ENCODE data around the gene KIF18B. TPM values are rescaled to one million over a fixed set of nuclear protein-coding genes. Genes with fewer than 3 reads are reported as not detected.
A peak's percentile ranks its signal among the peaks of the same experiment; 100 is the strongest.

Gene KIF18B
- polyA plus RNA-seq, 4 donors: 7.3 to 20.8 (median 14.3) TPM

- DNase-seq (ENCODE audit: low read depth in 4 of 4, low spot score in 2 of 4): no peak
Measured at GRCh38 chr17:44884941-44885340, 62.6 kb downstream of the KIF18B start.

GRCh38 chr17:44881145-44881544 is 66.4 kb downstream of the KIF18B start:
- DNase-seq (ENCODE audit: low read depth in 4 of 4, low spot score in 2 of 4): no peak

- no peak for DNase-seq (ENCODE audit: low read depth in 4 of 4, low spot score in 2 of 4)
Measured at GRCh38 chr17:44880062-44880461, 67.5 kb downstream of the KIF18B start.

GRCh38 chr17:44879376-44879775 is 68.2 kb downstream of the KIF18B start:
- DNase-seq (ENCODE audit: low read depth in 4 of 4, low spot score in 2 of 4): no peak

DNA sequence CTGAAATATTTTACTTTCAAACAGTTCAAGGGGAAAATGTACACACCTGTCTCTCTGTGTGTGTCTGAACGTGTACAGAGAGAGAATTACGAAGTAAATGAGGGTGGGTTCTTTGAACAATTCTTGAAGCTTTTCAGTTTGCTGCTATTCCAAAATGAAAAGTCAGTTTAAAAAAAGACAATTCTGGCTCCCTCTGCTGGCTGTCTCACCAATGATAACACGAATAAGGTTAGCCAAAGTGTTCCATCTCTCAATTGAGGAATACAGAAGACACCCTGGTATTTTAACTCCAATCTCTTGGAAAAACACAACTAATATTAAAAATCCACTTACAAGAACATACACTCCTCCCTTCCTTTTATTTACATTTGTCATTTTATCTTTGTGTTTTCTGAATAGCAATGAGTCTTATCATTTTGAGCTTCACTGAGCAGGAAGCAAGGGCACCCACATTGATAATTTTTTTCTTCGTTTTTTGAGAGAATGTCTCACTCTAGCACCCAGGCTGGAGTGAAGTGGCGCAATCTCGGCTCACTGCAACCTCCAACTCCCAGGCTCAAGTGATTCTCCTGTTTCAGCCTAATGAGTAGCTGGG is 68.8 kb downstream of the KIF18B start:
- DNase-seq (ENCODE audit: low read depth in 4 of 4, low spot score in 2 of 4): peak in 1 of 4 donors; percentile 37

DNA sequence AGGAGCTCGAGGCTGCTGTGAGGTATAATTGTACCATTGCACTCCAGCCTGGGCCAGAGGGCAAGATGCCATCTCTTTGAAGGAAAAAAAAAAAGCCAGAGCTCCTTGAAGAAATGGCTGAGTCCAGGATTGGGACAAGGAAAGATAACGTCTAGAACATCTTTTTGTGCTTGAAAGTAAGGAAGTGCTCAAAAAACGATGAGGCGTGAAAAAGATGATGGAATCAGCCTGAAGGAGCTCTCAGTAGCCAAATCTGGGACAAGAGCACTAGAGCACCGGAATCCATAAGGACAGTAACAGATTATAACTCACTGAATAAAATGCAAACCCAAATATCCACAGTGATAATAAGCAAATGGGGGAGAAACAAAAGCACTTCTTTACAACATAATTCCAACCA is 70.5 kb downstream of the KIF18B start:
- DNase-seq (ENCODE audit: low read depth in 4 of 4, low spot score in 2 of 4): no peak

- no peak for DNase-seq (ENCODE audit: low read depth in 4 of 4, low spot score in 2 of 4)
Measured at GRCh38 chr17:44875761-44876160, 71.8 kb downstream of the KIF18B start.

Other genes with a start within 250 kb of the KIF18B start
- 10 to 100 TPM in 2 of 4 donors, 1 to 10 TPM in 2; 8.7 to 23.5 (median 15.7) TPM for gene DBF4B, start 239.1 kb downstream of the KIF18B start, polyA plus RNA-seq (ENCODE audit: insufficient read length in 4 of 4)
- 1 to 10 TPM; 2.2 to 4.6 (median 3.2) TPM for gene ADAM11, start 188.8 kb downstream of the KIF18B start, polyA plus RNA-seq (ENCODE audit: insufficient read length in 4 of 4)
- gene GJC1, start 117.5 kb downstream of the KIF18B start, polyA plus RNA-seq (ENCODE audit: insufficient read length in 4 of 4): 10 to 100 TPM; 21.4 to 27.1 (median 23.8) TPM
- 1 to 10 TPM in 3 of 4 donors, under 1 TPM in 1; 0.88 to 1.7 (median 1.2) TPM for gene HIGD1B, start 99.9 kb downstream of the KIF18B start, polyA plus RNA-seq (ENCODE audit: insufficient read length in 4 of 4)
- gene EFTUD2, start 48.3 kb downstream of the KIF18B start, polyA plus RNA-seq (ENCODE audit: insufficient read length in 4 of 4): 100 to 1,000 TPM in 2 of 4 donors, 10 to 100 TPM in 2; 93.7 to 126 (median 105) TPM
- gene GFAP, start 32.3 kb downstream of the KIF18B start, polyA plus RNA-seq (ENCODE audit: insufficient read length in 4 of 4): 1 to 10 TPM in 1 of 4 donors, under 1 TPM in 3; 0.78 to 8.3 (median 0.89) TPM
- 1 to 10 TPM; 2.0 to 3.6 (median 3.0) TPM for gene C1QL1, start 20.5 kb upstream of the KIF18B start, polyA plus RNA-seq (ENCODE audit: insufficient read length in 4 of 4)
- gene DCAKD, start 103.9 kb upstream of the KIF18B start, polyA plus RNA-seq (ENCODE audit: insufficient read length in 4 of 4): 10 to 100 TPM; 46.3 to 69.4 (median 57.5) TPM
- gene NMT1, start 113.5 kb upstream of the KIF18B start, polyA plus RNA-seq (ENCODE audit: insufficient read length in 4 of 4): 10 to 100 TPM; 70.3 to 95.5 (median 74.2) TPM
- 10 to 100 TPM; 21.1 to 38.0 (median 30.0) TPM for gene PLCD3, start 184.7 kb upstream of the KIF18B start, polyA plus RNA-seq (ENCODE audit: insufficient read length in 4 of 4)
- gene ACBD4, start 187.9 kb upstream of the KIF18B start, polyA plus RNA-seq (ENCODE audit: insufficient read length in 4 of 4): 10 to 100 TPM; 11.4 to 19.0 (median 16.9) TPM
- gene HEXIM1, start 200.7 kb upstream of the KIF18B start, polyA plus RNA-seq (ENCODE audit: insufficient read length in 4 of 4): 10 to 100 TPM; 36.3 to 44.6 (median 43.1) TPM
- 10 to 100 TPM; 11.8 to 19.8 (median 16.6) TPM for gene HEXIM2, start 214.1 kb upstream of the KIF18B start, polyA plus RNA-seq (ENCODE audit: insufficient read length in 4 of 4)